GM21576 (cell line): ENCODE measurements around the gene GRIPAP1.

Experiments used
- ATAC-seq: cut with Tn5 transposase; IDR thresholded peaks from one replicate; pipeline ENCODE4 v1.9.1; 2021; ENCODE audit warnings: mild to moderate bottlenecking, moderate library complexity; ENCODE audit not compliant: unreplicated experiment

Gene GRIPAP1

DNA sequence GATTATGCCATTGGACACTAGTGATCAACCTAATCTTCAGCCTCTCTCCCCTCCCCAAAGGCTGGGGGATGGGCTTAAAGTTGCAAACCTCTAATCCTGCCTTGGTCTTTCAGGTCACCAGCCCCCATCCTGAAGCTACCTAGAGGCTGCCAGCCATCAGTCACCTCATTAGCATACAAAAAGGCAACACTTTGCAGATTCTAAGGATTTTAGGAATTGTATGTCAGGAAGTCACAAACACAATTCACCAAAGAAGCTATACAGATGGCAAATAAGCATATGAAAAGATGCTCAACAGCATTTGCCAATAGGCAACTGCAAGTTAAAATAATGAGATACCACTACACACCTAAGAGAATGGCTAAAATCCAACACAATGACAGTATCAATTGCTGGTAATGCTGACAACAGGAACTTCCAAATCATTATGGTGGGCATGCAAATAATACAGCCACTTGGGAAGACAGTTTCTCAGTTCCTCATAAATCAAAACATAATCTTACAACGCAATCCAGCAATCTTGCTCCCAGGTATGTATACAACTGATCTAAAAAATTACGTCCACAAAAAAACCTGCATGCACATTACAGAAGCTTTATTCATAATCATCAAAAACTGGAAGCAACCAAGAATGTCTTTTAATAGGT, 74.2 kb downstream of the GRIPAP1 start:
- ATAC-seq, result no peak

DNA sequence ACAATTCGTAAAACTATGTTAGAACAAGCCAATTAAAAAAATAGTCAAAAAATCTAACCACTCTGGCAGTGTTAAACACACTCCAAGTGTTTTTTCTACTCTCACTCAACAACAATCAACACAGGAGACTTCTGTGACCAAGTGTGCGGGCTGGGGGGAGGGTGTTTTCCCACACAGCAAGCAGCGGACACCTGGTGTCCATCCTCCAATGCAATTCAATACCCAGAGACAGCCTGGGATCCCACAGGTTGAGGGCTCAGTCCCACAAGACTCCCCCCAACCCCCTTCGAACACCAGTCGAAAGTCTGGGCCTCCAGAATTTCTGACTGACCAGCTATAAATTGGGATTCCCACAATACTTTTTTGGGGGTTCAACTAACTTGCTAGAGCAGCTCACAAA, 74.9 kb downstream of the GRIPAP1 start:
- ATAC-seq, result no peak

DNA sequence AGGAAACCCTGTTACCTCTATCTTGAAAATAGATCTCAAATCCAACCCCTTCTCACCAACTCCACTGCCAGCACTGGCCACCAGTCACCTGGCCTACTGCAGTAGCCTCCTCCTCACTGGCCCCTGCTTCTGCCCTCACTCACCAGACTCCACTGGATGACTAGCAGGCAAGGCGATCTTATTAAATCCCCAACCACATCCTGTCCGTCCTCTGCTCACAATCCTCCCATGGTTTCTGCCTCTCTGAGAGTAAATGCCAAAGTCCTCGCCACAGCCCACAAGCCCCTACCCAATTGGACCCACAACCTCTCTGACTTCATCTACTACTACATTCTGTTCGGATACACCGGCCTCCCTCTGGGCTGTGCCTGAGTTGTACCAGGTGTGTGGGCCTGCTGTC, 77.8 kb downstream of the GRIPAP1 start:
- ATAC-seq, result no peak

DNA sequence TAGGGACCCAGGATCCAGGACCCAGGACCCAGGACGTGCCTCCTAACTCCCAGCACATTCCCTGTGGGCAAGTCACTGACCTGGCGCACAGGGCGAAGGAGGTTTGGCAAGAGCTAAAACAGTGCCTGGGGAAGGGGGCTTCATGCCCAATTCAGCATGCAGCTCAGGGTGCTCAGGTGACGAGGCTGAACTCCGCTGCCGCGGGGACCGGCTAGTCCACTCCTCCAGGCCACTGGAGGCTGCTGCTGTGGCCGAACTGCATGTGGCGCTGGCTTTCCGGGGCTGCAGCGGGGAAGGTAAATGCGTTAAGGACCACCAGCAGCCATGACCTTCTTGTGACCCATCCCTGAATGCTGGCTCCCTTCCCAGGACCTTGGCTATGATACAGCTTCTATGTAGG, 78.3 kb downstream of the GRIPAP1 start:
- ATAC-seq, result no peak
